ENCODE measurements around the gene GRID1. TPM values are rescaled to one million over a fixed set of nuclear protein-coding genes. Genes with fewer than 3 reads are reported as not detected.

Gene GRID1
- total and polyA plus RNA-seq, 7 experiments from 2014 or later = not detected

- DNase-seq (no peak), ATAC-seq (no peak)
- peaks cover 0 to 19% (median 5%) of the 10 kb centered on the region in 5 donors for H3K27me3 Mint-ChIP-seq
- Histone ChIP-seq H3K9me3 (ENCODE audit: control insufficient read depth in 2 of 3, low read length in 3 of 3) (no peaks in the 10 kb centered on the region), H3K27ac (ENCODE audit: low read depth, low read length) (no peak overlapping the region), H3K4me3 (ENCODE audit: low read length) (no peak overlapping the region), H3K27me3 (ENCODE audit: control insufficient read depth in 2 of 2, insufficient read depth in 2 of 2, low read length in 2 of 2) (no peaks in the 10 kb centered on the region), H3K4me1 (ENCODE audit: control insufficient read depth in 2 of 2, insufficient read depth in 2 of 2, low read length in 2 of 2) (no peaks in the 10 kb centered on the region), H3K36me3 (ENCODE audit: control insufficient read depth in 2 of 3, insufficient read depth in 3 of 3, low read length in 3 of 3) (no peaks in the 10 kb centered on the region)
- peaks cover 0 to 2% (median 0%) of the 10 kb centered on the region in 7 donors for H3K4me1 Mint-ChIP-seq
- no peaks in the 10 kb centered on the region for H3K9me3 Mint-ChIP-seq
- H3K27ac Mint-ChIP-seq = no peak overlapping the region
- POLR2A ChIA-PET = no interaction called here
- H3K36me3 Mint-ChIP-seq = peaks cover 0 to 5% (median 0%) of the 10 kb centered on the region in 5 donors
- no peak overlapping the region for H3K4me3 Mint-ChIP-seq
- intact Hi-C loops (cut with micrococcal nuclease) = no loop called here
- CTCF ChIA-PET = no interaction called here
Measured at GRCh38 chr10:86330778-86331763, 35.5 kb downstream of the GRID1 start.

GRCh38 chr10:86329896-86330680, 36.5 kb downstream of the GRID1 start:
- no peak for ATAC-seq
- H3K27me3 Mint-ChIP-seq = peaks cover 0 to 19% (median 9%) of the 10 kb centered on the region in 5 donors
- Histone ChIP-seq H3K9me3 (ENCODE audit: control insufficient read depth in 2 of 3, low read length in 3 of 3) (no peaks in the 10 kb centered on the region), H3K4me1 (ENCODE audit: control insufficient read depth in 2 of 2, insufficient read depth in 2 of 2, low read length in 2 of 2) (no peaks in the 10 kb centered on the region), H3K27ac (ENCODE audit: low read depth, low read length) (no peak overlapping the region), H3K36me3 (ENCODE audit: control insufficient read depth in 2 of 3, insufficient read depth in 3 of 3, low read length in 3 of 3) (no peaks in the 10 kb centered on the region), H3K4me3 (ENCODE audit: low read length) (no peak overlapping the region), H3K27me3 (ENCODE audit: control insufficient read depth in 2 of 2, insufficient read depth in 2 of 2, low read length in 2 of 2) (no peaks in the 10 kb centered on the region)
- ChIA-PET CTCF (no interaction called here), POLR2A (no interaction called here)
- H3K36me3 Mint-ChIP-seq = peaks cover 0 to 5% (median 0%) of the 10 kb centered on the region in 5 donors
- intact Hi-C loops (cut with micrococcal nuclease) = no loop called here
- H3K4me1 Mint-ChIP-seq = peaks cover 0 to 2% (median 0%) of the 10 kb centered on the region in 7 donors
- H3K4me3 Mint-ChIP-seq = no peak overlapping the region
- H3K27ac Mint-ChIP-seq = no peak overlapping the region
- H3K9me3 Mint-ChIP-seq = no peaks in the 10 kb centered on the region
- DNase-seq = no peak

GRCh38 chr10:86329093-86329710, 37.4 kb downstream of the GRID1 start:
- Mint-ChIP-seq H3K9me3 (no peaks in the 10 kb centered on the region), H3K36me3 (peaks cover 0 to 5% (median 0%) of the 10 kb centered on the region in 5 donors), H3K4me3 (no peak overlapping the region), H3K27ac (no peak overlapping the region), H3K27me3 (peaks cover 0 to 19% (median 14%) of the 10 kb centered on the region in 5 donors), H3K4me1 (peaks cover 0 to 2% (median 0%) of the 10 kb centered on the region in 7 donors)
- ATAC-seq = no peak
- Histone ChIP-seq H3K4me3 (ENCODE audit: low read length) (no peak overlapping the region), H3K9me3 (ENCODE audit: control insufficient read depth in 2 of 3, low read length in 3 of 3) (no peaks in the 10 kb centered on the region), H3K27ac (ENCODE audit: low read depth, low read length) (no peak overlapping the region), H3K27me3 (ENCODE audit: control insufficient read depth in 2 of 2, insufficient read depth in 2 of 2, low read length in 2 of 2) (no peaks in the 10 kb centered on the region), H3K4me1 (ENCODE audit: control insufficient read depth in 2 of 2, insufficient read depth in 2 of 2, low read length in 2 of 2) (no peaks in the 10 kb centered on the region), H3K36me3 (ENCODE audit: control insufficient read depth in 2 of 3, insufficient read depth in 3 of 3, low read length in 3 of 3) (no peaks in the 10 kb centered on the region)
- DNase-seq = no peak
- ChIA-PET CTCF (interaction anchor here (1.0 kb wide), 1 partner anchor 10 kb away, joined by 3 read pairs; no protein-coding TSS in a partner anchor), POLR2A (no interaction called here)
- intact Hi-C loops (cut with micrococcal nuclease) = no loop called here

- Mint-ChIP-seq H3K4me1 (no peaks in the 10 kb centered on the region), H3K27ac (no peak overlapping the region), H3K9me3 (peaks cover 0 to 1% (median 0%) of the 10 kb centered on the region in 11 donors), H3K4me3 (no peak overlapping the region), H3K27me3 (peaks cover 0 to 16% (median 12%) of the 10 kb centered on the region in 5 donors), H3K36me3 (peaks cover 0 to 3% (median 0%) of the 10 kb centered on the region in 5 donors)
- Histone ChIP-seq H3K9me3 (ENCODE audit: control insufficient read depth in 2 of 3, low read length in 3 of 3) (no peaks in the 10 kb centered on the region), H3K4me3 (ENCODE audit: low read length) (no peak overlapping the region), H3K36me3 (ENCODE audit: control insufficient read depth in 2 of 3, insufficient read depth in 3 of 3, low read length in 3 of 3) (no peaks in the 10 kb centered on the region), H3K27ac (ENCODE audit: low read depth, low read length) (no peak overlapping the region), H3K27me3 (ENCODE audit: control insufficient read depth in 2 of 2, insufficient read depth in 2 of 2, low read length in 2 of 2) (no peaks in the 10 kb centered on the region), H3K4me1 (ENCODE audit: control insufficient read depth in 2 of 2, insufficient read depth in 2 of 2, low read length in 2 of 2) (no peaks in the 10 kb centered on the region)
- no peak for ATAC-seq
- intact Hi-C loops (cut with micrococcal nuclease) = no loop called here
- no peak for DNase-seq
- ChIA-PET POLR2A (no interaction called here), CTCF (interaction anchor here (1.0 kb wide), 1 partner anchor 8 kb away, joined by 3 read pairs; no protein-coding TSS in a partner anchor)
Measured at GRCh38 chr10:86327954-86328725, 38.5 kb downstream of the GRID1 start.

- Mint-ChIP-seq H3K27ac (no peak overlapping the region), H3K4me3 (no peak overlapping the region), H3K36me3 (no peaks in the 10 kb centered on the region), H3K27me3 (peaks cover 4 to 16% (median 11%) of the 10 kb centered on the region in 5 donors), H3K9me3 (peaks cover 0 to 1% (median 0%) of the 10 kb centered on the region in 11 donors), H3K4me1 (no peaks in the 10 kb centered on the region)
- Histone ChIP-seq H3K36me3 (ENCODE audit: control insufficient read depth in 2 of 3, insufficient read depth in 3 of 3, low read length in 3 of 3) (no peaks in the 10 kb centered on the region), H3K4me1 (ENCODE audit: control insufficient read depth in 2 of 2, insufficient read depth in 2 of 2, low read length in 2 of 2) (no peaks in the 10 kb centered on the region), H3K4me3 (ENCODE audit: low read length) (no peak overlapping the region), H3K9me3 (ENCODE audit: control insufficient read depth in 2 of 3, low read length in 3 of 3) (no peaks in the 10 kb centered on the region), H3K27me3 (ENCODE audit: control insufficient read depth in 2 of 2, insufficient read depth in 2 of 2, low read length in 2 of 2) (no peaks in the 10 kb centered on the region), H3K27ac (ENCODE audit: low read depth, low read length) (no peak overlapping the region)
- ChIA-PET CTCF (no interaction called here), POLR2A (no interaction called here)
- no peak for ATAC-seq
- no peak for DNase-seq
- intact Hi-C loops (cut with micrococcal nuclease) = no loop called here
Measured at GRCh38 chr10:86325158-86325557, 41.4 kb downstream of the GRID1 start.

- Mint-ChIP-seq H3K4me1 (no peaks in the 10 kb centered on the region), H3K27ac (no peak overlapping the region), H3K4me3 (no peak overlapping the region), H3K27me3 (peaks cover 11 to 24% (median 18%) of the 10 kb centered on the region in 5 donors), H3K9me3 (peaks cover 0 to 1% (median 0%) of the 10 kb centered on the region in 11 donors), H3K36me3 (no peaks in the 10 kb centered on the region)
- DNase-seq (no peak), ATAC-seq (no peak)
- CTCF ChIA-PET = no interaction called here
- Histone ChIP-seq H3K4me1 (ENCODE audit: control insufficient read depth in 2 of 2, insufficient read depth in 2 of 2, low read length in 2 of 2) (no peaks in the 10 kb centered on the region), H3K27me3 (ENCODE audit: control insufficient read depth in 2 of 2, insufficient read depth in 2 of 2, low read length in 2 of 2) (no peaks in the 10 kb centered on the region), H3K9me3 (ENCODE audit: control insufficient read depth in 2 of 3, low read length in 3 of 3) (no peaks in the 10 kb centered on the region), H3K4me3 (ENCODE audit: low read length) (no peak overlapping the region), H3K36me3 (ENCODE audit: control insufficient read depth in 2 of 3, insufficient read depth in 3 of 3, low read length in 3 of 3) (no peaks in the 10 kb centered on the region), H3K27ac (ENCODE audit: low read depth, low read length) (no peak overlapping the region)
- intact Hi-C loops (cut with micrococcal nuclease) = no loop called here
- POLR2A ChIA-PET = no interaction called here
Measured at GRCh38 chr10:86321568-86321967, 45.0 kb downstream of the GRID1 start.
